SK-N-SH (cell line): ENCODE results near the gene C4orf50. TPM values are rescaled to one million over a fixed set of nuclear protein-coding genes. Genes with fewer than 3 reads are reported as not detected.

Experiments used
- CTCF ChIA-PET: fragments of 300-600, 350-600 bp; formaldehyde crosslinking; extraction: SDS; loops from one replicate; lab custom pipeline; 2021; lab: Yijun Ruan, JAX
- POLR2A ChIA-PET: fragments of 350-600 bp; sonication (Branson Sonifier 250); formaldehyde crosslinking; extraction: SDS; loops from one replicate; lab custom pipeline; 2020; ENCODE audit warnings: antibody characterized with exemption, inconsistent platforms; lab: Yijun Ruan, JAX
- DNase-seq: peaks from one replicate; pipeline ENCODE4 v3.0.0; 2012
- H2AFZ ChIP-seq: fragments of 200-600 bp; sonication (generic); 2 replicates; pipeline ENCODE4 v1.8.1; 2016; ENCODE audit warnings: antibody characterized with exemption, mild to moderate bottlenecking, low read depth
- H3F3A ChIP-seq: fragments of 200-600 bp; sonication (generic); replicated peaks from 2 replicates; pipeline ENCODE3; 2016; ENCODE audit warnings: antibody characterized with exemption, mild to moderate bottlenecking; ENCODE audit not compliant: insufficient read depth
- H3K27ac ChIP-seq, 2 experiments: fragments of 200-500 bp in 1 of 2; fragments of 200-600 bp in 1 of 2; sonication (Bioruptor generic) in 1 of 2; sonication (generic), shearing (Covaris generic) in 1 of 2; 2 replicates each; pipeline versions ENCODE4 v1.5.1 to v1.6.1; 2014 to 2016; ENCODE audit warnings: low read depth in 2 of 2, inconsistent platforms in 1 of 2, low read length in 1 of 2, mild to moderate bottlenecking in 1 of 2, mixed read lengths in 1 of 2
- H3K27me3 ChIP-seq: fragments of 200-600 bp; sonication (generic), shearing (Covaris generic); 2 replicates; pipeline ENCODE4 v1.6.1; 2016; ENCODE audit warnings: mixed run types; ENCODE audit not compliant: insufficient read depth
- H3K36me3 ChIP-seq, 2 experiments: fragments of 200-500 bp in 1 of 2; fragments of 200-600 bp in 1 of 2; sonication (Bioruptor generic) in 1 of 2; sonication (generic) in 1 of 2; replicated peaks in 1 of 2; 2 replicates each; pipeline versions ENCODE3 to v1.5.1; 2014 to 2016; ENCODE audit warnings: low read length in 1 of 2, mild to moderate bottlenecking in 1 of 2; ENCODE audit not compliant: insufficient read depth in 2 of 2, control insufficient read depth in 1 of 2
- H3K4me1 ChIP-seq, 2 experiments: fragments of 200-500 bp in 1 of 2; fragments of 200-600 bp in 1 of 2; sonication (Bioruptor generic) in 1 of 2; sonication (generic), shearing (Covaris generic) in 1 of 2; 2 replicates each; pipeline versions ENCODE4 v1.5.1 to v1.6.1; 2014 to 2016; ENCODE audit warnings: low read depth in 1 of 2, low read length in 1 of 2, mixed run types in 1 of 2; ENCODE audit not compliant: insufficient read depth in 2 of 2, control insufficient read depth in 1 of 2
- H3K4me2 ChIP-seq: fragments of 200-600 bp; sonication (generic), shearing (Covaris generic); 2 replicates; pipeline ENCODE4 v1.6.1; 2017; ENCODE audit warnings: mixed run types
- H3K4me3 ChIP-seq, 2 experiments: fragments of 200-500 bp in 1 of 2; fragments of 200-600 bp in 1 of 2; sonication (Bioruptor generic) in 1 of 2; sonication (generic), shearing (Covaris generic) in 1 of 2; 2 replicates each; pipeline versions ENCODE4 v1.5.1 to v1.8.1; 2014 to 2016; ENCODE audit warnings: low read depth in 2 of 2, inconsistent platforms in 1 of 2, low read length in 1 of 2, mild to moderate bottlenecking in 1 of 2, mixed read lengths in 1 of 2, moderate library complexity in 1 of 2
- H3K79me2 ChIP-seq: fragments of 200-600 bp; sonication (generic); 2 replicates; pipeline ENCODE4 v1.8.1; 2017; ENCODE audit warnings: mild to moderate bottlenecking; ENCODE audit not compliant: insufficient read depth
- H3K9ac ChIP-seq: fragments of 200-600 bp; sonication (generic); 2 replicates; pipeline ENCODE4 v1.6.1; 2017; ENCODE audit warnings: mixed run types
- H3K9me2 ChIP-seq: fragments of 200-600 bp; sonication (generic); 2 replicates; pipeline ENCODE4 v1.6.1; 2017; ENCODE audit warnings: mixed run types
- H3K9me3 ChIP-seq: fragments of 200-600 bp; sonication (generic); 2 replicates; pipeline ENCODE4 v1.6.1; 2017; ENCODE audit warnings: mixed run types, mild to moderate bottlenecking, moderate library complexity
- H4K20me1 ChIP-seq: fragments of 200-600 bp; sonication (generic); 2 replicates; pipeline ENCODE4 v1.6.1; 2017; ENCODE audit warnings: mild to moderate bottlenecking, mixed run types; ENCODE audit not compliant: insufficient read depth
- CHD2 ChIP-seq: fragments of 150-350 bp; IDR thresholded peaks from 2 replicates; pipeline ENCODE4 v1.6.1; 2018; ENCODE audit warnings: low read length; ENCODE audit not compliant: partially characterized antibody
- EP300 ChIP-seq, 2 experiments: IDR thresholded peaks; 2 replicates each; pipeline versions ENCODE4 v1.4.0 to v1.6.1; 2012; ENCODE audit warnings: borderline replicate concordance in 1 of 2, low read depth in 1 of 2, low read length in 1 of 2
- FOSL2 ChIP-seq: IDR thresholded peaks from 2 replicates; pipeline ENCODE4 v1.4.0; 2012; ENCODE audit warnings: low read depth, mild to moderate bottlenecking, moderate library complexity, borderline replicate concordance
- GABPA ChIP-seq: IDR thresholded peaks from 2 replicates; pipeline ENCODE4 v1.4.0; 2012; ENCODE audit warnings: low read depth, mild to moderate bottlenecking
- JUND ChIP-seq: IDR thresholded peaks from 2 replicates; pipeline ENCODE4 v1.4.0; 2012
- MEF2A ChIP-seq: IDR thresholded peaks from 2 replicates; pipeline ENCODE4 v1.4.0; 2012; ENCODE audit warnings: low read depth, borderline replicate concordance
- NFIC ChIP-seq: IDR thresholded peaks from 2 replicates; pipeline ENCODE4 v1.4.0; 2012; ENCODE audit warnings: borderline replicate concordance
- POLR2AphosphoS5 ChIP-seq: IDR thresholded peaks from 2 replicates; pipeline ENCODE4 v1.6.1; 2012; ENCODE audit warnings: low read depth, low read length
- RXRA ChIP-seq: IDR thresholded peaks from 2 replicates; pipeline ENCODE4 v1.4.0; 2012; ENCODE audit warnings: low read depth, mild to moderate bottlenecking, borderline replicate concordance
- SIN3A ChIP-seq: IDR thresholded peaks from 2 replicates; pipeline ENCODE4 v1.6.1; 2012; ENCODE audit warnings: low read depth, mild to moderate bottlenecking, low read length, moderate library complexity, borderline replicate concordance
- SMC3 ChIP-seq: IDR thresholded peaks from 2 replicates; pipeline ENCODE4 v1.6.1; 2012; ENCODE audit warnings: low read depth, low read length, improper control_type of control experiment
- TAF1 ChIP-seq: IDR thresholded peaks from 2 replicates; pipeline ENCODE4 v1.6.1; 2012; ENCODE audit warnings: low read depth, mild to moderate bottlenecking, low read length, moderate library complexity, borderline replicate concordance
- TCF12 ChIP-seq: IDR thresholded peaks from 2 replicates; pipeline ENCODE4 v1.4.0; 2012
- YY1 ChIP-seq: IDR thresholded peaks from 2 replicates; pipeline ENCODE4 v1.4.0; 2012; ENCODE audit warnings: low read depth, mild to moderate bottlenecking
- WGBS: methylation state at CpG from one replicate; pipeline ENCODE4 v1.1.6; 2017; ENCODE audit warnings: low lambda C conversion rate; 5-methylcytosine and 5-hydroxymethylcytosine counted together
- polyA plus RNA-seq, 3 experiments: library from polyadenylated mRNA; depleted of rRNA; stranded (reverse); fragments of >200 nt; gene quantifications; 2 replicates each; pipeline ENCODE4 v1.2.3, GENCODE V29; 2012
- TF ChIP-seq, protein P1 (sequence below): fragments of 150-350 bp; IDR thresholded peaks from 2 replicates; pipeline ENCODE4 v1.6.1; 2017; ENCODE audit warnings: antibody characterized with exemption, low read length, low read depth, borderline replicate concordance
- TF ChIP-seq, protein P2 (sequence below): IDR thresholded peaks from 2 replicates; pipeline ENCODE4; 2012
- TF ChIP-seq, protein P3 (sequence below): IDR thresholded peaks from 2 replicates; pipeline ENCODE4 v1.4.0; 2012; ENCODE audit warnings: low read depth
- TF ChIP-seq, protein P4 (sequence below): fragments of 200-600 bp; sonication (generic); IDR thresholded peaks from 2 replicates; pipeline ENCODE4 v1.6.1; 2017; ENCODE audit warnings: antibody characterized with exemption, mild to moderate bottlenecking, moderate library complexity

Gene C4orf50
- polyA plus RNA-seq, 1 of the 3 experiments (the other 2 are of a cell fraction): under 0.01 TPM

GRCh38 chr4:6049278-6049677 is 31.0 kb upstream of the C4orf50 start:
- 59% methylated on average over 12 of the region's 12 CpGs for WGBS
- no peaks in the 10 kb centered on the region for H3K27me3 ChIP-seq
- H3K9me2 ChIP-seq: no peaks in the 10 kb centered on the region
- ChIA-PET POLR2A (no interaction called here), CTCF (interaction anchor here (1.0 to 1.7 kb wide), 3 partner anchors 29 to 51 kb away, joined by 3 to 5 read pairs (median 3); no protein-coding TSS in a partner anchor)
- H3K4me2 ChIP-seq: no peak overlapping the region
- no peaks in the 10 kb centered on the region for H4K20me1 ChIP-seq
- no peak overlapping the region for H3K4me3 ChIP-seq
- H3F3A ChIP-seq: no peaks in the 10 kb centered on the region
- no peak overlapping the region for H3K9ac ChIP-seq
- no peak for DNase-seq
- no peaks in the 10 kb centered on the region for H3K36me3 ChIP-seq
- TF ChIP-seq YY1: no peak
- TF ChIP-seq, protein P1, sequence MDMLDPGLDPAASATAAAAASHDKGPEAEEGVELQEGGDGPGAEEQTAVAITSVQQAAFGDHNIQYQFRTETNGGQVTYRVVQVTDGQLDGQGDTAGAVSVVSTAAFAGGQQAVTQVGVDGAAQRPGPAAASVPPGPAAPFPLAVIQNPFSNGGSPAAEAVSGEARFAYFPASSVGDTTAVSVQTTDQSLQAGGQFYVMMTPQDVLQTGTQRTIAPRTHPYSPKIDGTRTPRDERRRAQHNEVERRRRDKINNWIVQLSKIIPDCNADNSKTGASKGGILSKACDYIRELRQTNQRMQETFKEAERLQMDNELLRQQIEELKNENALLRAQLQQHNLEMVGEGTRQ: no peak
- TF ChIP-seq MEF2A: no peak
- TF ChIP-seq, protein P2, sequence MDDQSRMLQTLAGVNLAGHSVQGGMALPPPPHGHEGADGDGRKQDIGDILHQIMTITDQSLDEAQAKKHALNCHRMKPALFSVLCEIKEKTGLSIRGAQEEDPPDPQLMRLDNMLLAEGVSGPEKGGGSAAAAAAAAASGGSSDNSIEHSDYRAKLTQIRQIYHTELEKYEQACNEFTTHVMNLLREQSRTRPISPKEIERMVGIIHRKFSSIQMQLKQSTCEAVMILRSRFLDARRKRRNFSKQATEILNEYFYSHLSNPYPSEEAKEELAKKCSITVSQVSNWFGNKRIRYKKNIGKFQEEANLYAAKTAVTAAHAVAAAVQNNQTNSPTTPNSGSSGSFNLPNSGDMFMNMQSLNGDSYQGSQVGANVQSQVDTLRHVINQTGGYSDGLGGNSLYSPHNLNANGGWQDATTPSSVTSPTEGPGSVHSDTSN: no peak
- no peak for TF ChIP-seq POLR2AphosphoS5
- no peak for TF ChIP-seq TCF12
- TF ChIP-seq SIN3A: no peak
- TF ChIP-seq, protein P3, sequence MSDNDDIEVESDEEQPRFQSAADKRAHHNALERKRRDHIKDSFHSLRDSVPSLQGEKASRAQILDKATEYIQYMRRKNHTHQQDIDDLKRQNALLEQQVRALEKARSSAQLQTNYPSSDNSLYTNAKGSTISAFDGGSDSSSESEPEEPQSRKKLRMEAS: no peak
- no peak for TF ChIP-seq FOSL2
- no peak for TF ChIP-seq NFIC
- no peak for TF ChIP-seq EP300 (IDR thresholded peaks at IDR 0.05; ENCODE audit: borderline replicate concordance in 1 of 2, low read depth in 1 of 2, low read length in 1 of 2)
- no peak for TF ChIP-seq SMC3
- TF ChIP-seq TAF1: no peak
- H3K27ac ChIP-seq: no peak overlapping the region
- H2AFZ ChIP-seq: no peak overlapping the region
- H3K79me2 ChIP-seq: no peaks in the 10 kb centered on the region
- H3K4me1 ChIP-seq: no peaks in the 10 kb centered on the region
- H3K9me3 ChIP-seq: no peaks in the 10 kb centered on the region

GRCh38 chr4:6048537-6048936 is 30.3 kb upstream of the C4orf50 start:
- DNase-seq: no peak
- ChIA-PET POLR2A (no interaction called here), CTCF (interaction anchor here (1.0 to 1.7 kb wide), 4 partner anchors 10 to 50 kb away, joined by 3 to 5 read pairs (median 4); no protein-coding TSS in a partner anchor)
- no peak overlapping the region for H3K4me3 ChIP-seq
- WGBS: 67% methylated on average over 12 of the region's 12 CpGs
- H3K4me1 ChIP-seq: no peaks in the 10 kb centered on the region
- H3K27me3 ChIP-seq: no peaks in the 10 kb centered on the region
- no peaks in the 10 kb centered on the region for H4K20me1 ChIP-seq
- no peak overlapping the region for H3K27ac ChIP-seq
- no peaks in the 10 kb centered on the region for H3F3A ChIP-seq
- H3K4me2 ChIP-seq: no peak overlapping the region
- H3K36me3 ChIP-seq: no peaks in the 10 kb centered on the region
- H3K9me3 ChIP-seq: no peaks in the 10 kb centered on the region
- H3K79me2 ChIP-seq: no peaks in the 10 kb centered on the region
- no peak overlapping the region for H2AFZ ChIP-seq
- H3K9me2 ChIP-seq: no peaks in the 10 kb centered on the region
- TF ChIP-seq GABPA: no peak
- no peak for TF ChIP-seq CHD2
- no peak for TF ChIP-seq MEF2A
- no peak for TF ChIP-seq RXRA
- TF ChIP-seq, protein P4, sequence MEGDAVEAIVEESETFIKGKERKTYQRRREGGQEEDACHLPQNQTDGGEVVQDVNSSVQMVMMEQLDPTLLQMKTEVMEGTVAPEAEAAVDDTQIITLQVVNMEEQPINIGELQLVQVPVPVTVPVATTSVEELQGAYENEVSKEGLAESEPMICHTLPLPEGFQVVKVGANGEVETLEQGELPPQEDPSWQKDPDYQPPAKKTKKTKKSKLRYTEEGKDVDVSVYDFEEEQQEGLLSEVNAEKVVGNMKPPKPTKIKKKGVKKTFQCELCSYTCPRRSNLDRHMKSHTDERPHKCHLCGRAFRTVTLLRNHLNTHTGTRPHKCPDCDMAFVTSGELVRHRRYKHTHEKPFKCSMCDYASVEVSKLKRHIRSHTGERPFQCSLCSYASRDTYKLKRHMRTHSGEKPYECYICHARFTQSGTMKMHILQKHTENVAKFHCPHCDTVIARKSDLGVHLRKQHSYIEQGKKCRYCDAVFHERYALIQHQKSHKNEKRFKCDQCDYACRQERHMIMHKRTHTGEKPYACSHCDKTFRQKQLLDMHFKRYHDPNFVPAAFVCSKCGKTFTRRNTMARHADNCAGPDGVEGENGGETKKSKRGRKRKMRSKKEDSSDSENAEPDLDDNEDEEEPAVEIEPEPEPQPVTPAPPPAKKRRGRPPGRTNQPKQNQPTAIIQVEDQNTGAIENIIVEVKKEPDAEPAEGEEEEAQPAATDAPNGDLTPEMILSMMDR: no peak
- no peak for TF ChIP-seq JUND
- no peak for TF ChIP-seq SIN3A
- TF ChIP-seq, protein P1: no peak
- TF ChIP-seq, protein P3: no peak
- TF ChIP-seq TCF12: no peak
- H3K9ac ChIP-seq: no peak overlapping the region
